Measurements from ENCODE around the gene GDI2.

GRCh38 chr10:5813341-5814109 lies at the start of gene GDI2:
- TF ChIP-seq POLR2A (IDR thresholded peaks at IDR 0.05) (peak; percentile 10 to 93 (median 61)), CTCF (IDR thresholded peaks at IDR 0.05 in 8 of 11, conservative IDR thresholded peaks at IDR 0.05 in 3 of 11) (peak in 3 of 11 experiments; percentile 33 to 59 (median 52)), POLR2AphosphoS5 (IDR thresholded peaks at IDR 0.05) (peak; percentile 96 to 99 (median 98))

Data from spleen (tissue), 7 donors.